Neural cell (in vitro differentiated cells): ENCODE results near the gene LRRC8E. TPM values are rescaled to one million over a fixed set of nuclear protein-coding genes. Genes with fewer than 3 reads are reported as not detected.
A peak's percentile ranks its signal among the peaks of the same experiment; 100 is the strongest.

Experiments used
- H2AFZ ChIP-seq: fragments of 200-600, 300-800 bp; sonication (generic), shearing (Covaris generic); 2 replicates; pipeline ENCODE4 v1.6.0; 2014; ENCODE audit warnings: low read depth, mild to moderate bottlenecking, antibody characterized with exemption, low read length, moderate library complexity
- H3F3A ChIP-seq: fragments of 200-600 bp; shearing (Covaris generic); 2 replicates; pipeline ENCODE4 v1.6.1; 2016; ENCODE audit warnings: mild to moderate bottlenecking, moderate library complexity, mixed read lengths, antibody characterized with exemption, low read length; ENCODE audit not compliant: insufficient read depth, poor library complexity, severe bottlenecking
- H3K27ac ChIP-seq: fragments of 200-600, 300-800 bp; sonication (generic), shearing (Covaris generic); 2 replicates; pipeline ENCODE4 v1.5.1; 2014; ENCODE audit warnings: mild to moderate bottlenecking, low read length, moderate library complexity
- H3K27me3 ChIP-seq: fragments of 300-800, 200-600 bp; sonication (generic), shearing (Covaris generic); 2 replicates; pipeline ENCODE4 v1.6.0; 2014; ENCODE audit warnings: mild to moderate bottlenecking, low read depth, low read length, moderate library complexity; ENCODE audit not compliant: insufficient read depth
- H3K36me3 ChIP-seq: fragments of 300-800, 200-600 bp; sonication (generic), shearing (Covaris generic); 2 replicates; pipeline ENCODE4 v1.5.1; 2014; ENCODE audit warnings: mild to moderate bottlenecking, antibody characterized with exemption, low read length, moderate library complexity; ENCODE audit not compliant: insufficient read depth
- H3K4me2 ChIP-seq: fragments of 300-800, 200-600 bp; sonication (generic), shearing (Covaris generic); 2 replicates; pipeline ENCODE4 v1.6.0; 2014; ENCODE audit warnings: mild to moderate bottlenecking, low read length
- H3K4me3 ChIP-seq: fragments of 300-800, 200-600 bp; sonication (generic), shearing (Covaris generic); 2 replicates; pipeline ENCODE4 v1.5.1; 2014; ENCODE audit warnings: mild to moderate bottlenecking, low read length, moderate library complexity
- H3K79me2 ChIP-seq: fragments of 200-600 bp; shearing (Covaris generic); replicated peaks from 2 replicates; pipeline ENCODE4 v1.6.0; 2014; ENCODE audit warnings: mild to moderate bottlenecking, low read length, moderate library complexity; ENCODE audit not compliant: insufficient read depth
- H3K9ac ChIP-seq: fragments of 300-800, 200-600 bp; sonication (generic), shearing (Covaris generic); 2 replicates; pipeline ENCODE4 v1.6.1; 2016; ENCODE audit warnings: mild to moderate bottlenecking, low read length, mixed read lengths
- H3K9me2 ChIP-seq: fragments of 200-600 bp; shearing (Covaris generic); 2 replicates; pipeline ENCODE4 v1.6.1; 2016; ENCODE audit warnings: mild to moderate bottlenecking, low read length, mixed read lengths; ENCODE audit not compliant: insufficient read depth
- H3K9me3 ChIP-seq: fragments of 200-600, 300-800 bp; sonication (generic), shearing (Covaris generic); 2 replicates; pipeline ENCODE4 v1.6.1; 2016; ENCODE audit warnings: mild to moderate bottlenecking, mixed run types, low read length, moderate library complexity, mixed read lengths
- H4K20me1 ChIP-seq: fragments of 200-600 bp; shearing (Covaris generic); 2 replicates; pipeline ENCODE4 v1.6.1; 2016; ENCODE audit warnings: mild to moderate bottlenecking, mixed run types; ENCODE audit not compliant: insufficient read depth
- CTCF ChIP-seq: fragments of 450-650 bp; IDR thresholded peaks from 2 replicates; pipeline ENCODE4 v1.5.1; 2014; ENCODE audit warnings: antibody characterized with exemption, mild to moderate bottlenecking, moderate library complexity; ENCODE audit not compliant: poor library complexity, severe bottlenecking
- EP300 ChIP-seq: fragments of 450-650 bp; conservative IDR thresholded peaks from 2 replicates; pipeline ENCODE4 v1.6.1; 2014; ENCODE audit warnings: antibody characterized with exemption, mild to moderate bottlenecking, moderate library complexity; ENCODE audit not compliant: poor library complexity, severe bottlenecking
- EZH2 ChIP-seq: fragments of 200-600, 300-800 bp; shearing (Covaris generic), sonication (generic); IDR thresholded peaks from 2 replicates; pipeline ENCODE4 v1.6.1; 2014; ENCODE audit warnings: antibody characterized with exemption, low read length, borderline replicate concordance, mild to moderate bottlenecking; ENCODE audit not compliant: insufficient read depth, poor library complexity, severe bottlenecking
- MXI1 ChIP-seq: fragments of 450-650 bp; conservative IDR thresholded peaks from 2 replicates; pipeline ENCODE4 v1.6.1; 2014; ENCODE audit warnings: antibody characterized with exemption, mild to moderate bottlenecking; ENCODE audit not compliant: poor library complexity, severe bottlenecking
- POLR2AphosphoS5 ChIP-seq: IDR thresholded peaks from 2 replicates; pipeline ENCODE4 v1.6.1; 2012
- RAD21 ChIP-seq: fragments of 450-650 bp; conservative IDR thresholded peaks from 2 replicates; pipeline ENCODE4 v1.6.1; 2014; ENCODE audit warnings: antibody characterized with exemption, mild to moderate bottlenecking, moderate library complexity
- REST ChIP-seq: IDR thresholded peaks from 2 replicates; pipeline ENCODE4 v1.6.1; 2012; ENCODE audit warnings: borderline replicate concordance
- SMC3 ChIP-seq: fragments of 450-650 bp; conservative IDR thresholded peaks from 2 replicates; pipeline ENCODE4 v1.6.1; 2014; ENCODE audit warnings: antibody characterized with exemption, mild to moderate bottlenecking, moderate library complexity; ENCODE audit not compliant: poor library complexity
- TAF1 ChIP-seq: IDR thresholded peaks from 2 replicates; pipeline ENCODE4 v1.6.1; 2012; ENCODE audit warnings: low read depth
- polyA plus RNA-seq: library from polyadenylated mRNA; depleted of rRNA; stranded (reverse); fragments of >200 nt; gene quantifications from 2 replicates; pipeline ENCODE4 v1.2.3, GENCODE V29; 2014

Gene LRRC8E
- polyA plus RNA-seq, 1 donor from 2014 or later, result not detected

GRCh38 chr19:7865262-7865911 lies 22.9 kb upstream of the LRRC8E start:
- H3K36me3 ChIP-seq, result no peaks in the 10 kb centered on the region
- H3K9me3 ChIP-seq, result no peaks in the 10 kb centered on the region
- H2AFZ ChIP-seq, result no peak overlapping the region
- H3K9me2 ChIP-seq, result no peaks in the 10 kb centered on the region
- H3F3A ChIP-seq, result no peaks in the 10 kb centered on the region
- no peak overlapping the region for H3K27ac ChIP-seq
- no peak for TF ChIP-seq EP300
- TF ChIP-seq MXI1, result no peak
- no peak for TF ChIP-seq RAD21
- no peak for TF ChIP-seq CTCF
- no peak for TF ChIP-seq EZH2
- no peak for TF ChIP-seq REST
- no peak for TF ChIP-seq SMC3
- TF ChIP-seq POLR2AphosphoS5, result no peak
- no peak for TF ChIP-seq TAF1
- no peak overlapping the region for H3K9ac ChIP-seq
- H3K27me3 ChIP-seq, result no peaks in the 10 kb centered on the region
- no peaks in the 10 kb centered on the region for H3K79me2 ChIP-seq
- no peak overlapping the region for H3K4me2 ChIP-seq
- no peak overlapping the region for H3K4me3 ChIP-seq
- no peaks in the 10 kb centered on the region for H4K20me1 ChIP-seq

GRCh38 chr19:7866399-7867091 lies 21.8 kb upstream of the LRRC8E start:
- TF ChIP-seq SMC3 (no peak), POLR2AphosphoS5 (peak; percentile 4)
- H3K4me2 ChIP-seq, result no peak overlapping the region
- H3F3A ChIP-seq, result no peaks in the 10 kb centered on the region
- H2AFZ ChIP-seq, result no peak overlapping the region
- no peaks in the 10 kb centered on the region for H3K9me3 ChIP-seq
- H3K27me3 ChIP-seq, result no peaks in the 10 kb centered on the region
- H3K4me3 ChIP-seq, result no peak overlapping the region
- H3K79me2 ChIP-seq, result no peaks in the 10 kb centered on the region
- no peaks in the 10 kb centered on the region for H3K36me3 ChIP-seq
- H4K20me1 ChIP-seq, result no peaks in the 10 kb centered on the region
- no peak overlapping the region for H3K27ac ChIP-seq
- H3K9me2 ChIP-seq, result no peaks in the 10 kb centered on the region
- H3K9ac ChIP-seq, result no peak overlapping the region
